Measurements from ENCODE around the gene NLRP5.

DNA sequence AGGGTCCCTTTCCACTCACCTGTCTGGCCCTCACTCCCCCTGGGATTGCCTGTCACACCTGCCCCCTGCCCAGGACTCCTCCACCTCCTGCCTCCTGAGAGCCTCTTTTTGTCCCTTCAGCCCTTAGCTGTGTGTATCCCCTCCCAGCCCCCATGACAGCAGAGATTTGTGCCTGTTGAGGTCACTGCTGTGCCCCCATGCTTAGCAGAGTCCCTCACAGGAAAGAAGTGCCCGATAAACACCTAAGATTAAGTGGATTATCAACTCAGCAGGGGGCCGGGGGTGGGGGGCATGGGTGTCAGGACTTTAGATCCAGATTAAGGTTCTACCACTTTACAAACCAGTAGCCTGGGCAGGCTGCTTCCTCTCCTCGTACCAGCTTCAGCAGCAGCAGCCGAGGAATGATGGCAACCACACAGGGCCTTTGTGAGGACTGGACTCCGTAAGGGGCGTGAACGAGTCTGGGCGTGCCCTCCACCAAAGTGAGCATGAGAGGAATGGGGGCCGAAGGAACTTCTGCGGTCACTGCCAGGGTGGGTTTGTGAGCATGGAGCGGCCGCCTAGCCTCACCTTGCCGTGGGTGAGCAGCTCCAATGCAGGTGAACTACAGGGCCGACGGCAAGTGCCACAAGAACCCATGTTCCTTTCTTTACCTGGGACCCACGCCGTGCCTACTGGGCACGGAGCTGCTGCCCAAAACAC, 98.4 kb downstream of the NLRP5 start:
- TF ChIP-seq CTCF (IDR thresholded peaks at IDR 0.05; ENCODE audit: low read depth, low read length, poor library complexity, severe bottlenecking) (no peak), EZH2phosphoT487 (IDR thresholded peaks at IDR 0.05; ENCODE audit: borderline replicate concordance, low read length) (no peak)

Data from DOHH2 (cell line).